ENCODE results near the gene HDAC4. TPM values are rescaled to one million over a fixed set of nuclear protein-coding genes. Genes with fewer than 3 reads are reported as not detected.

The HDAC4 gene
- total and polyA plus RNA-seq, 10 of the 15 experiments (the other 5 are each of a cell fraction or from before 2014, with no cell fraction given) = 0.22 to 15.7 (median 4.8) TPM

- TF ChIP-seq REST (IDR thresholded peaks at IDR 0.05; ENCODE audit: low read depth, low read length) (no peak), NFIC (IDR thresholded peaks at IDR 0.05; ENCODE audit: low read depth, low read length) (no peak), E2F4 (IDR thresholded peaks at IDR 0.05; ENCODE audit: low read depth, low read length) (no peak)
Observed at GRCh38 chr2:239078128-239078924, 322.5 kb downstream of the HDAC4 start (continued).

- no TSS peak for BruUV-seq (replicated peaks)
- H3K4me1 ChIP-seq (ENCODE audit: control insufficient read depth, insufficient read depth, low read length) = no peaks in the 10 kb centered on the region
- WGBS (ENCODE audit: insufficient coverage, insufficient replicate concordance, low lambda C conversion rate, missing lambda C conversion rate) = 86% methylated on average over 15 of the region's 15 CpGs
- no peak overlapping the region for H2AFZ ChIP-seq (ENCODE audit: control insufficient read depth, low read depth, low read length)
- no peak overlapping the region for H3K4me3 ChIP-seq
- no peaks in the 10 kb centered on the region for H3K36me3 ChIP-seq (ENCODE audit: control insufficient read depth in 2 of 2, insufficient read depth in 2 of 2, low read length in 1 of 2)
- H4K20me1 ChIP-seq (ENCODE audit: control insufficient read depth, insufficient read depth) = no peaks in the 10 kb centered on the region
- no peaks in the 10 kb centered on the region for H3K9me3 ChIP-seq (replicated peaks; ENCODE audit: control insufficient read depth, insufficient read depth, low read length)
- ChIA-PET SMC1A (ENCODE audit: uncharacterized antibody, unreplicated experiment) (no interaction called here), POLR2A (no interaction called here), CTCF (no interaction called here), RAD21 (ENCODE audit: unreplicated experiment) (no interaction called here)
- H3K27me3 ChIP-seq (replicated peaks in 1 of 2; ENCODE audit: control insufficient read depth in 2 of 2, insufficient read depth in 2 of 2, low read length in 1 of 2) = no peaks in the 10 kb centered on the region
- FAIRE-seq = no peak
- no peak for ATAC-seq
- no peak overlapping the region for H3K9ac ChIP-seq (ENCODE audit: control insufficient read depth, insufficient read depth, low read length)
- H3K27ac ChIP-seq (ENCODE audit: control insufficient read depth, insufficient read depth) = no peak overlapping the region
- no peak for DNase-seq (ENCODE audit: low read depth, low spot score)
- intact Hi-C loops (cut with micrococcal nuclease; ENCODE audit: unreplicated experiment) (no loop called here), in situ Hi-C loops (cut with MboI) (no loop called here)
- no peak overlapping the region for H3K4me2 ChIP-seq (ENCODE audit: control insufficient read depth, insufficient read depth)
- no peaks in the 10 kb centered on the region for H3K79me2 ChIP-seq (ENCODE audit: control insufficient read depth, insufficient read depth, low read length)
- TF ChIP-seq KLF5 (IDR thresholded peaks at IDR 0.05; ENCODE audit: partially characterized antibody) (no peak), SUPT20H (IDR thresholded peaks at IDR 0.05; ENCODE audit: borderline replicate concordance, control insufficient read depth, low read depth, low read length) (no peak), RAD21 (IDR thresholded peaks at IDR 0.05; ENCODE audit: insufficient read depth, low read depth, low read length) (no peak), STAT3 (IDR thresholded peaks at IDR 0.05; ENCODE audit: low read depth, low read length) (no peak), PAX5 (IDR thresholded peaks at IDR 0.05; ENCODE audit: borderline replicate concordance, low read depth, low read length) (no peak), SP1 (IDR thresholded peaks at IDR 0.05; ENCODE audit: low read depth, low read length) (no peak), MEF2A (IDR thresholded peaks at IDR 0.05; ENCODE audit: insufficient read depth, low read depth, low read length) (no peak), SKIL (IDR thresholded peaks at IDR 0.05; ENCODE audit: low read depth, poor library complexity, severe bottlenecking) (no peak), IKZF2 (IDR thresholded peaks at IDR 0.05) (no peak), ESRRA (IDR thresholded peaks at IDR 0.05; ENCODE audit: low read length) (no peak), CHD2 (IDR thresholded peaks at IDR 0.05; ENCODE audit: borderline replicate concordance, low read depth, low read length) (no peak), TCF3 (IDR thresholded peaks at IDR 0.05; ENCODE audit: borderline replicate concordance, insufficient read depth, low read depth, low read length) (no peak), ZSCAN29 (IDR thresholded peaks at IDR 0.05) (no peak)
Observed at GRCh38 chr2:239077260-239077659, 323.6 kb downstream of the HDAC4 start.

All from GM12878 (cell line).